Activated T-cell treated with anti-CD3 and anti-CD28 coated beads, Interleukin-2, amount 50 U/mL, for 4 hours (primary cell): Measurements from ENCODE around the gene UNC119B. TPM values are rescaled to one million over a fixed set of nuclear protein-coding genes. Genes with fewer than 3 reads are reported as not detected.

Experiments
- ATAC-seq, 2 donors: fragments of 200-7000 bp; cut with Tn5 transposase; one replicate each; pipeline ENCODE4 v1.10.0; 2021
- DNase-seq: peaks from one replicate; pipeline ENCODE4 v3.0.0-alpha.2; 2020
- H3K27me3 Mint-ChIP-seq: one replicate; pipeline ENCODE4 v1.8.0; 2021; ENCODE audit warnings: low read depth, mixed read lengths
- H3K36me3 Mint-ChIP-seq: one replicate; pipeline ENCODE4 v1.8.0; 2022; ENCODE audit warnings: mixed read lengths; ENCODE audit not compliant: insufficient read depth
- H3K4me1 Mint-ChIP-seq: one replicate; pipeline ENCODE4 v1.8.0; 2021; ENCODE audit warnings: low read depth, mixed read lengths
- H3K4me3 Mint-ChIP-seq: one replicate; pipeline ENCODE4 v1.8.0; 2021; ENCODE audit warnings: mild to moderate bottlenecking, moderate library complexity, mixed read lengths
- H3K9me3 Mint-ChIP-seq: one replicate; pipeline ENCODE4 v1.8.0; 2021; ENCODE audit warnings: mixed read lengths
- total RNA-seq, 3 donors: library from RNA; stranded (reverse); gene quantifications; one replicate each; pipeline ENCODE4 v1.2.1, GENCODE V29; 2021

UNC119B gene
- total RNA-seq, 3 donors from 2014 or later = 17.0 to 20.4 (median 17.0) TPM

DNA sequence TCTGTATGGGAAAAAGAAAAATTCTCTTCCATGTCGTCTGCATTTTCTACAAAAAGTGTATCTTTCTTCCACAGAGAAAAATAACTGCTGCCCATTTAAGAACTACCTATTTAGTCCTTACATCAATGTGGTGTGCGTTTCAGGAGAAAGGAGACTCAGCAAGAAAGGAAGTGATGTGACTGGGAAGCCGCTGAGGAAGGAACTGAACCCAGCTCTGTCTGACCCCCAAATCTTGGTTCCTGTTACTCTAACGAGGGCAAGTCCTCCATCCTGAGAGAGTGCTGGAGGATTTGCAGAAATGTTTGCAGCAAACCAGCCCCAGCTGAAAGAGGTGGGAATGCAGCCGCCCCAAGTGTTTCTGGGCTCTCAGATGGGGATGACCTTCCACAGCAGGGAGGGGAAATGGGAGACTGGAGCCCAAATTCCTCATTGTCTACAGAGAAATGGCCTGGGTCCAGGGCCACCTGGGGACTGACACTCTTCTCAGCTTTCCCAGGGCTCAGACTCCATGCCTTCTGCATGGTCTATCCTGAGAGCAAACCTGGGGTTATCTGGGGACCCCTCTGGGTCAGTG lies 30.0 kb upstream of the UNC119B start:
- no peaks in the 10 kb centered on the region for H3K36me3 Mint-ChIP-seq
- H3K4me1 Mint-ChIP-seq = peaks cover 13% of the 10 kb centered on the region
- DNase-seq (no peak), ATAC-seq (no peak)
- no peak overlapping the region for H3K4me3 Mint-ChIP-seq
- no peaks in the 10 kb centered on the region for H3K9me3 Mint-ChIP-seq
- H3K27me3 Mint-ChIP-seq = peaks cover 3% of the 10 kb centered on the region

DNA sequence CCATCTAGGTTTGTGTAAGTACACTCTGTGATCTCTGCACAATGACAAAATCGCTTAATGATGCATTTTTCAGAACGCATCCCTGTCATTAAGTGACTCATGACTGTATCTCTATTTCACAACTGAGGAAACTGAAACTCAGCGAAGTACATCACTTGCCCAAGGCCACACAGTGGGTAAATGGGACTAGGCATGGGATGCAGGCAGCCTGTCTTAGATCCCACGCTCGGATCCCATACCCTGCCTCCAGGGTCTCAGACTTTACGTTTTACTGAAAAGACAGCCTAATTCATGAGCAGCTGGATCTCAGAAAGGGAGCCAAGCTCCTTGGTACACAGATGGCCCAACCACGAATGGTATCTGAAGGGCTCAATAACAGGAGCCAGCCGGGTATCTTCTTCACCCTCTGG lies 25.7 kb upstream of the UNC119B start:
- DNase-seq (no peak), ATAC-seq (no peak)
- Mint-ChIP-seq H3K4me3 (peak overlapping the region; percentile 8), H3K36me3 (no peaks in the 10 kb centered on the region), H3K27me3 (no peaks in the 10 kb centered on the region), H3K9me3 (no peaks in the 10 kb centered on the region), H3K4me1 (peaks cover 25% of the 10 kb centered on the region)

DNA sequence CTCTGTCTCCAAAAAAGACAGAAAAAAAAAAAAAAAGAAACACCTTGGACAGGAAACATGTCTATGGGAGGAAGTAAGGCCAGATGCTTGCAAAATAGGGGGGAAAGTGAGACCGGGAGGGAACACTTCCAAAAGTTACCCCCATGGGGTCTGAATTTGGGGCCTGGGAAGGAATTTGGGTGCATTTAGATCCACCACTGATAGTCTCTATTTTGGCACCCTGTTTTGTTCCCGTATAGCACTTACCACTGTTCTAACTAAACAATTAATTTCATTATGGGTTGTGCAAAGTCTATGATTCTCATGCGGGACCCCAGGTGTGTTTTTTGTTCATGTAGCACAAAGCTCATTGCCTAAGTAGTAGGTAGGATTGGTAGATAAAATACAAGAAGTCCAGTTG lies 24.7 kb upstream of the UNC119B start:
- no peak for ATAC-seq
- peaks cover 33% of the 10 kb centered on the region for H3K4me1 Mint-ChIP-seq

DNA sequence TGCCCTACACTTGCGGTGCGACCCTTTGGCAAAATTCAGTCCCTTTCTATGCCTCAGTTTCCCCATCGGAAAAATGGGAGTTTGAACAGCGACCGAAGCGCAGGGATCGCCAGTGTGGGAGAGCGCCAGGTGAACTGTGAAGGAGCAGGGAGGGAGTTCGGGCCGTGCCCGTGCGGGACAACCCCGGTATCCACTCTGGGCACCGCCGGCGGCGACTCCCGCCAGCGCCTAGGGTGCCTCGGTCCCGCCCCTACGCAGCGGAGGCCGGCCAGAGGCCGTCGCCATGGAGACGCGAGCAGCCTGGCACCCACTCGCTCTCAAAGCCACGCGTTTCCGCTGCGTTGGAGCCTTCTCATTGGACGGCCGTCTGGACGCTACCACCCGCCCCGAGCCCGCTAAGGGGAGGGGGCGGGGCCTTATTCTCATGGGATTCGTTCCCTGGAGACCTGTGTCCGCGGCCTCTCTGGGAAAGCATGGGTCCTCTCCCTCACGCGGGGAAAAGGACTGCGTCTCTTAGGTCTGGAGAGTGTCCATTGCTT lies 24.0 kb upstream of the UNC119B start:
- peak; percentile 95 for DNase-seq
- ATAC-seq = peak; percentile 79 to 81
- Mint-ChIP-seq H3K4me3 (peak overlapping the region; percentile 84), H3K4me1 (peaks cover 38% of the 10 kb centered on the region), H3K36me3 (peaks cover 3% of the 10 kb centered on the region), H3K9me3 (no peaks in the 10 kb centered on the region), H3K27me3 (no peaks in the 10 kb centered on the region)

More for the DNA sequence above, 24.7 kb upstream of the UNC119B start:
- Mint-ChIP-seq H3K27me3 (no peaks in the 10 kb centered on the region), H3K36me3 (no peaks in the 10 kb centered on the region), H3K9me3 (no peaks in the 10 kb centered on the region), H3K4me3 (peak overlapping the region; percentile 84)
- no peak for DNase-seq

DNA sequence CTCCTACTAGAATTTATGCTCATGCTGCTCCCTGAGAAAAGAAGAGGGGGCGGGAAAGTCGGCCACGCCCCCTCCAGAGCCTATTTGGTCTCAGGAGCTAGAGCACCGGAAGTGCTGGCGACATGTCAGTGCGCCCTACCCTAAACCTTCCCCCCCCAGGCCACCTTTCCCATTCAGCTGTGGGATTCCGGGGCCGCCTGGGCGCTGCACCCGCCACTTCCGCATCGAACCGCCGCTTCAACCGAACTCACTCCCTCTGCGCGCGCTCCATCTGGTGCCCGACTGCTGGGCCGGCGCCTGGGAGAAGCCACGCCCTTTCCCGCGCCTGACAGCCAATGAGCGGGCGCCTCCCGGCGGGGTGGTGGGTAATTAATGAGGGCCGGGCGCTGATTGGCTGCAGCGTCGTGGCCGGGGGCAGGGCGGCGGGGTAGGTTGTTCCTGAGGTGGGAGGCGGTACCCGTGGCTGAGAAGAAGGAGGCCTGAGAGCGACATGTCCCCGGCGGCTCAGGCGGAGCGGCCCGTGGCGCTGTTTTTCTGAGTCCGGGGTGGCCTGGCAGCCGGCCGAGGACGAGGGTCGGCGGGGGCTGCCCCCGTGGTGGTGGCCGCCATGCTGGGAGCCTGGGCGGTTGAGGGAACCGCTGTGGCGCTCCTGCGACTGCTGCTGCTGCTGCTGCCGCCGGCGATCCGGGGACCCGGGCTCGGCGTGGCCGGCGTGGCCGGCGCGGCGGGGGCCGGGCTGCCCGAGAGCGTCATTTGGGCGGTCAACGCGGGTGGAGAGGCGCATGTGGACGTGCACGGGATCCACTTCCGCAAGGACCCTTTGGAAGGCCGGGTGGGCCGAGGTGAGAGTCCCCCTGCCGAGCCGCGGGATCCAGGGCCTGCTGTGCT lies 23.3 kb upstream of the UNC119B start, which contains the start of gene MLEC:
MLEC (plus strand) TSS at position 460 of the 888 bp plus-strand sequence; CDS start at position 608, 148 bp downstream.
- Mint-ChIP-seq H3K36me3 (peaks cover 3% of the 10 kb centered on the region), H3K4me3 (peak within 1 kb of the TSS; percentile 92), H3K4me1 (peaks cover 42% of the 10 kb centered on the region), H3K27me3 (no peaks in the 10 kb centered on the region), H3K9me3 (no peaks in the 10 kb centered on the region)
- DNase-seq = peak; percentile 99
- ATAC-seq = peak; percentile 85 to 86

DNA sequence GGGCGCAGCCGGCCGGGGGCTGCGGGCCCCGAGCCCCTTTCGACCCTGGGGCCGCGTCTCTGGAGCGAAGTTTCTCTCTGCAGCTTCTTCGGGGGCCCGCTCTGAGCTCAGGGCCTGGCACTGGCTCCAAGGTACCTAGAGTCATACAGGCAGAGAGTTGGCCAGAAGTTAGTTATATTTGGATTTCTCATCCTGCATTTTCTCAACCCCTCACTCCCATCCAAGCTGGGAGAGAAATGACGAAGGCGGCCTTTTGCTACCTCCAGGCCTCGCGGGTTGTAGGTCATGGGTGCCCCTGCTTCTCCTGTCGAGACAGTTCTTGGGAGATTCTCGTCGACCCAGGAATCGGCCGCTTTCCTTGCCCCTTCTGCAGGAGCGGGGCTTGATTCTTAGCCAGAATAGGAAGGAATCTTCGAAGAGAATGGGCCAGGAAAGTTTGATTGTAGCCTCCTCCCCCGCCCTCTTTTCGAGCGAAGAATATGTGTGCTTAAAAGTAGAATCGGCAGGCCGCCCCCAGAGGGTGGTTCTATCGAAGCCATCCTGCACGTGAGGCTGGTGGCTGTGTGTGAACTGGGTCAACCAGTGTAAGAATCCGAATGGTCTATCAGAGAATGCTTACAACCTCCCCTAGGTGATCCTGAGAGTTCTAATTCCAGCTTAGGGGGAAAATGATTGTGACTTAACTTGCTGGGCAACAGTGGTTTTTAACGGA lies 22.5 kb upstream of the UNC119B start:
- DNase-seq = peak; percentile 37
- Mint-ChIP-seq H3K36me3 (peaks cover 5% of the 10 kb centered on the region), H3K9me3 (no peaks in the 10 kb centered on the region), H3K4me3 (peak overlapping the region; percentile 92), H3K4me1 (peaks cover 50% of the 10 kb centered on the region), H3K27me3 (no peaks in the 10 kb centered on the region)
- no peak for ATAC-seq

DNA sequence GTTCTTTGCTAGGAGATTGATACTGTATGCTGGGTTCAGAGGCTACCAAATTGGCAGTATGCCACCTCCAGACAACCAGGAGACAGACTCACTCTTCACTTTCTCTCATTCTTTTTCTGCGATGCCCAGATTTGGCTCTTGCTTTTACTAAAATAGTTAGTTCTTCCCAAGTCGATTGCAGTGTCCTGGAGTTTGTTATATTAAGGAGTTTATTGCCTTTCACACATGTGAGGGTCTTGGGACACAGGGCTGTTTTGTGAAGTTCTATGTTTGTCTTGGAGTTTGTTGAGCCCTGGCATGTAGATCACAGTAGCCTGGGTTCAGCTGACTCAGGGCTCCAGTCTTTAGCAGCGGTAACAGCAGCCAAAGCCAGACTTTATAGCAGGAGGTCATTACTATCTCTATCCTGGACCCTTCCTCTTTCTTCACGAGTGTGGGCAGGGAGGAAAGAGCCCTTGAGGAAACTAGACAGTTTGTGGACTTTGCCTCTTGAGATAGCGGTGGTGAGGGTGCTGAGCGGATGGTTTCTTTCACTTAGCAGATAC lies 21.7 kb upstream of the UNC119B start:
- ATAC-seq (no peak), DNase-seq (no peak)
- H3K36me3 Mint-ChIP-seq = peaks cover 11% of the 10 kb centered on the region
- peak overlapping the region; percentile 92 for H3K4me3 Mint-ChIP-seq
- no peaks in the 10 kb centered on the region for H3K27me3 Mint-ChIP-seq
- peaks cover 57% of the 10 kb centered on the region for H3K4me1 Mint-ChIP-seq
- no peaks in the 10 kb centered on the region for H3K9me3 Mint-ChIP-seq

DNA sequence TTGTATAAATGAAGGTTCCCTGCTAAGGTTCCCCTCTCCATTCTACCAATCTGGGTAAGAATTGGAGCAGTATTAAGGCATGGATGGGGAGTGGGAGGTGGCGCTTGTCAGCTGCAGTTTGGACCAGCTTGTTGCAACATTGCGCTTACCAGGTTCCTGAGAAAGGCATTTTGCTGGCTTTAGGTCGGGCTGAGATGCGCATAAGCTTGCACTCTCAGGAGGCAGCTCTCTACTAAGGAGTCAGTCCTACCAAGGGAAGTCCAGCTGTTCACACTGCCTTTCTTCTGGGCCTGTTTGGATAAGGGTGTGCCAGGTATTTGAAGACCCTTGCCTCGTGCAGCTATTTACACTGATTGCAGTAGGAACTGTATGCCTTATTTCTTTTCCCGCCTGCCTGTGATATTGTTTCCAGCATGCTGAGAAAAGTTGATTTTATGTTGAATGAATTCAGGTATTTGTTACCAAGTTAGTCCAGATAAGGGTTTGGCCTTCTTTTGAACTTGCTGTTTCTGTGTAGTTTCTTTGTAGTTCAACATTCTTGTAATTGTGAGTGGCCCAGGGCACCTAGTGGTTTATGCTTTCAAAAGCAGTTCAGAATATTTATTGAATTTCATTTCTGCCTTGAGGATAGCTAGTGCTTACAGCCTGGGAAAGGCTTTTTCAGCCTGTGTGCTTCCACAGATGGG lies 20.7 kb upstream of the UNC119B start:
- Mint-ChIP-seq H3K9me3 (no peaks in the 10 kb centered on the region), H3K4me3 (peak overlapping the region; percentile 92), H3K4me1 (peaks cover 55% of the 10 kb centered on the region), H3K27me3 (no peaks in the 10 kb centered on the region), H3K36me3 (peaks cover 16% of the 10 kb centered on the region)
- ATAC-seq = no peak
- DNase-seq = no peak

DNA sequence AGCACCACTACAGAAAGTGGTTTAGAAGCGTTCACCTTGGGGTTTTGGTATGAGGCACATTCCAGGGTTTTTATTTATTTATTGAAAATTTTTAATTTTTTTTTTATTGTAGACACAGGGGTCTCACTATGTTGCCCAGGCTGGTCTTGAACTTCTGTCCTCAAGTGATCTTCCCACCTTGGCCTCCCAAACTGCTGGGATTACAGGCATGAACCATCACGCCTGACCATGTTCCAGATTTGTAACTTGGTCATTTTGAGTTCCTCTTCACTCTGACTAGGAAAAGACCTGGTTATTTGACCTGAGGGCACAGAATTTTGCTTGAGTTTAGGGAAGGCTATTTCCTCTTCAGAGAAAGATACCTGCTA lies 20.2 kb upstream of the UNC119B start:
- Mint-ChIP-seq H3K36me3 (peaks cover 18% of the 10 kb centered on the region), H3K9me3 (no peaks in the 10 kb centered on the region), H3K27me3 (no peaks in the 10 kb centered on the region), H3K4me3 (no peak overlapping the region), H3K4me1 (peaks cover 53% of the 10 kb centered on the region)
- ATAC-seq (no peak), DNase-seq (no peak)

DNA sequence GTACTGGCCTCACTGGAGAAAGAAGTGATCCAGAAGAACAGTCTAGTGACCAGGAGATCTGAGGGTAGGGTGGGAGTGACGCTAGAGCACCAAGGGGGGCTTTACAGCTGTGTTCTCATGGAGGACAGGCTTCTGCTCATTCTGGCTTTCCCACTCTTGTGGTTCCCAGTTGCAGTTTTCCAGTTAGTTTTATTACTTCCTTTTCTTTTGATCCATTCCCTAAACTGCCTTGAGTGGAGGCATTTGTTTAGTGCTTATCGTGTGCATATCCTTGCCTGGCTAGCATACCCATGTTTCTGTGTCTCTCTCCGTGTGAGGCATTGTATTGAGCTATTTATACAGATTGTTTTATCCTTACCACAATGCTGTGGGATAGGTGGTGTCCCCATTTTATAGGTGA lies 19.3 kb upstream of the UNC119B start:
- Mint-ChIP-seq H3K27me3 (no peaks in the 10 kb centered on the region), H3K9me3 (no peaks in the 10 kb centered on the region), H3K36me3 (peaks cover 26% of the 10 kb centered on the region), H3K4me1 (peaks cover 51% of the 10 kb centered on the region), H3K4me3 (no peak overlapping the region)
- ATAC-seq (no peak), DNase-seq (no peak)

DNA sequence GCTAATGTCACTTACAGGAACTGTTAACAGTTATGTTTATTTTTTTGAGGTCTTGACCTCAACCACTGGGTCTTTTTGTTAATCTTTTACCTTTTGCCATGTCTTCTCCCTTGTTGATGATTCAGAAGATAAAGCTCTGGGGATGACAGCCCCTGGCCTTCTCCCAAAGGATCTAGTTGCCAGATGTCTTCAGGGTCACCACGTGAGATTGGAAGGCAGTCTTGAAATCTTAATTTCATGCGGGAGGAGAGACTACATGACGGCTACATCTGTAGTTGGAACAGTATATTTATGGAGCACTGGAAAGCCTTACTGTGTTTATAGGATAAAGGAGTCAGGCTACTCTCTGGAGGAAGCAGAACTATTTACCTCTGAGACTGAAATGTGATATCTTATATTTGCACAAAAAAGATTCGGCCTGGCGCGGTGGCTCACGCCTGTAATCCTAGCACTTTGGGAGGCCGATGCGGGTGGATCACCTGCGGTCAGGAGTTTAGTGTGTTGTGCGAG lies 17.7 kb upstream of the UNC119B start:
- Mint-ChIP-seq H3K9me3 (no peaks in the 10 kb centered on the region), H3K4me1 (peaks cover 51% of the 10 kb centered on the region), H3K27me3 (no peaks in the 10 kb centered on the region), H3K4me3 (no peak overlapping the region), H3K36me3 (peaks cover 42% of the 10 kb centered on the region)
- no peak for DNase-seq
- ATAC-seq = no peak

DNA sequence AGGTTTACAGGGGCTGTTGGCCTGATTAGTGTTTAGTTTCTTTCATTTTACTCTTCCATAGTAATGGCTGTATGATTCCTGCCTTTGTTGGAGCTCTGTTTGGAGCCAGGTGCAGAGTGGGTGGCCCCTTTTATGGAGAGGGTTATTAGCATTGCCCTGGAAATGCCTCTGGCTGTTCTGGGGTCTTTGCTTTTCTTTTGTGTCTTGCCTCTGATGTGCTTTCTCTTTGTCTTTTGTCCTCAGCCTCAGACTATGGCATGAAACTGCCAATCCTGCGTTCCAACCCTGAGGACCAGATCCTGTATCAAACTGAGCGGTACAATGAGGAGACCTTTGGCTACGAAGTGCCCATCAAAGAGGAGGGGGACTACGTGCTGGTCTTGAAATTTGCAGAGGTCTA lies 16.4 kb upstream of the UNC119B start:
- H3K4me1 Mint-ChIP-seq = peaks cover 39% of the 10 kb centered on the region
- peaks cover 48% of the 10 kb centered on the region for H3K36me3 Mint-ChIP-seq

DNA sequence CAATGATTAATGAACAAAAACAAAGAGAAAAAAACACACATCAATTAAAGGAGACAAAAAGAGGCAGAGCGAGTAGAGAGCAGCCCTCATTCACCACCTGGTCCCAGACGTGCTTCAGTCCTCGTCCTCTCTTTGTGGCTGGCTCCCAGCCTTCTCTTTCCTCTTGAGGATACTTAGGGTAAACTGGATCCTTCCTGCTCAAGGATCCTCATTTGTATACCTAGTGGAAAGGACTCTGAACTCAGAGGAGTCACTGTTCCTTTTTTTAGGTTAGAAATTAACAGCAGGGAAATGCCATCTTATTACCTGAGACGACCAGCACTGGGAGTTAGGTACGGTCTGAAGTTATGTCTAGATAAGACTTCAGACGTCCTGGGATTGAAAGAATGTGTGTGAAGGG lies 13.6 kb upstream of the UNC119B start:
- no peak overlapping the region for H3K4me3 Mint-ChIP-seq
- peaks cover 15% of the 10 kb centered on the region for H3K4me1 Mint-ChIP-seq
- ATAC-seq (no peak), DNase-seq (no peak)
- H3K9me3 Mint-ChIP-seq = no peaks in the 10 kb centered on the region
- peaks cover 67% of the 10 kb centered on the region for H3K36me3 Mint-ChIP-seq
- H3K27me3 Mint-ChIP-seq = no peaks in the 10 kb centered on the region

More for the DNA sequence above, 16.4 kb upstream of the UNC119B start:
- Mint-ChIP-seq H3K27me3 (no peaks in the 10 kb centered on the region), H3K9me3 (no peaks in the 10 kb centered on the region), H3K4me3 (no peak overlapping the region)
- no peak for ATAC-seq
- DNase-seq = no peak
